Measurements from ENCODE around the gene PCDH12. TPM values are rescaled to one million over a fixed set of nuclear protein-coding genes. Genes with fewer than 3 reads are reported as not detected.

PCDH12 gene
- total RNA-seq, 4 donors from 2014 or later = 1.3 to 43.6 (median 3.6) TPM

GRCh38 chr5:141948812-141949211 lies 9.2 kb downstream of the PCDH12 start:
- no peak for DNase-seq
- intact Hi-C loops (cut with DNase I; ENCODE audit: low total_unique reads) = no loop called here
- no peak overlapping the region for H3K27ac ChIP-seq
- H3K36me3 ChIP-seq = no peaks in the 10 kb centered on the region
- TF ChIP-seq CTCF (IDR thresholded peaks at IDR 0.05) (no peak), POLR2A (IDR thresholded peaks at IDR 0.05) (no peak)
- no peaks in the 10 kb centered on the region for H3K4me1 ChIP-seq
- H3K4me3 ChIP-seq = no peak overlapping the region
- no peaks in the 10 kb centered on the region for H3K9me3 ChIP-seq
- H3K27me3 ChIP-seq = no peaks in the 10 kb centered on the region

- Histone ChIP-seq H3K4me1 (no peaks in the 10 kb centered on the region), H3K27ac (no peak overlapping the region), H3K36me3 (no peaks in the 10 kb centered on the region), H3K27me3 (no peaks in the 10 kb centered on the region), H3K4me3 (no peak overlapping the region), H3K9me3 (no peaks in the 10 kb centered on the region)
- DNase-seq = no peak
- intact Hi-C loops (cut with DNase I; ENCODE audit: low total_unique reads) = no loop called here
- no peak for TF ChIP-seq POLR2A (IDR thresholded peaks at IDR 0.05)
- no peak for TF ChIP-seq CTCF (IDR thresholded peaks at IDR 0.05)
Measured at GRCh38 chr5:141947316-141947715, 10.7 kb downstream of the PCDH12 start.

- intact Hi-C loops (cut with DNase I; ENCODE audit: low total_unique reads) = no loop called here
- DNase-seq = no peak
- H3K27ac ChIP-seq = no peak overlapping the region
Measured at GRCh38 chr5:141945511-141946051, 12.4 kb downstream of the PCDH12 start.

GRCh38 chr5:141944076-141944475 lies 13.9 kb downstream of the PCDH12 start:
- H3K4me1 ChIP-seq = peaks cover 0 to 5% of the 10 kb centered on the region in 2 donors

More at GRCh38 chr5:141945511-141946051, 12.4 kb downstream of the PCDH12 start:
- no peaks in the 10 kb centered on the region for H3K27me3 ChIP-seq
- no peak overlapping the region for H3K4me3 ChIP-seq
- TF ChIP-seq POLR2A (IDR thresholded peaks at IDR 0.05) (no peak), CTCF (IDR thresholded peaks at IDR 0.05) (no peak)
- peaks cover 0 to 5% of the 10 kb centered on the region in 2 donors for H3K4me1 ChIP-seq
- no peaks in the 10 kb centered on the region for H3K9me3 ChIP-seq
- no peaks in the 10 kb centered on the region for H3K36me3 ChIP-seq

More at GRCh38 chr5:141944076-141944475, 13.9 kb downstream of the PCDH12 start:
- no peak overlapping the region for H3K4me3 ChIP-seq
- H3K9me3 ChIP-seq = no peaks in the 10 kb centered on the region
- no peak for DNase-seq
- TF ChIP-seq CTCF (IDR thresholded peaks at IDR 0.05) (no peak), POLR2A (IDR thresholded peaks at IDR 0.05) (no peak)
- no peaks in the 10 kb centered on the region for H3K27me3 ChIP-seq
- no peak overlapping the region for H3K27ac ChIP-seq
- H3K36me3 ChIP-seq = no peaks in the 10 kb centered on the region
- intact Hi-C loops (cut with DNase I; ENCODE audit: low total_unique reads) = no loop called here
